GM23338 (cell line): ENCODE results near the gene KRTAP12-4.
"Not testable (repeated sequence)": the region's sequence is repeated elsewhere in the genome, so short reads cannot be mapped to it uniquely, and the experiment has no call there.

ENCODE experiments used
- CTCF ChIP-seq, 2 experiments: fragments of 200-600 bp in 1 of 2; sonication (generic) in 1 of 2; conservative IDR thresholded peaks; 2 replicates each; pipeline versions ENCODE4 v1.5.1 to v1.6.1; 2016 to 2017; ENCODE audit warnings: antibody characterized with exemption in 2 of 2, low read depth in 2 of 2, mild to moderate bottlenecking in 2 of 2, moderate library complexity in 1 of 2
- EZH2 ChIP-seq: fragments of 200-600 bp; sonication (generic); IDR thresholded peaks from one replicate; pipeline ENCODE4 v1.8.0; 2017; ENCODE audit warnings: antibody characterized with exemption, mild to moderate bottlenecking, low read depth; ENCODE audit not compliant: unreplicated experiment
- POLR2AphosphoS5 ChIP-seq: IDR thresholded peaks from 2 replicates; pipeline ENCODE4 v1.6.1; 2016; ENCODE audit warnings: antibody characterized with exemption, low read depth

- TF ChIP-seq CTCF (conservative IDR thresholded peaks at IDR 0.05; ENCODE audit: low read depth in 2 of 2); EZH2; POLR2AphosphoS5: not testable (repeated sequence)
Observed at GRCh38 chr21:44685050-44685449, 30.6 kb upstream of the KRTAP12-4 start.
